DOHH2 (cell line): ENCODE results near the gene SQSTM1.

ENCODE experiments used
- H3F3A ChIP-seq: fragments of 200-600 bp; sonication (generic), shearing (Covaris generic); 2 replicates; pipeline ENCODE4 v1.6.0; 2016; ENCODE audit warnings: antibody characterized with exemption, mild to moderate bottlenecking; ENCODE audit not compliant: control insufficient read depth, insufficient read depth
- H3K27ac ChIP-seq: fragments of 200-600 bp; sonication (generic); 2 replicates; pipeline ENCODE4 v1.5.1; 2014; ENCODE audit warnings: low read depth, mild to moderate bottlenecking, low read length, moderate library complexity
- H3K27me3 ChIP-seq: fragments of 200-600 bp; sonication (generic); 2 replicates; pipeline ENCODE4 v1.6.1; 2014; ENCODE audit warnings: mild to moderate bottlenecking, low read length, mixed read lengths; ENCODE audit not compliant: control insufficient read depth
- H3K36me3 ChIP-seq: fragments of 200-600 bp; sonication (generic); 2 replicates; pipeline ENCODE4 v1.6.1; 2014; ENCODE audit warnings: mild to moderate bottlenecking, low read length, moderate library complexity, mixed read lengths; ENCODE audit not compliant: control insufficient read depth
- H3K4me1 ChIP-seq: fragments of 200-600 bp; sonication (generic); 2 replicates; pipeline ENCODE4 v1.6.1; 2014; ENCODE audit warnings: mild to moderate bottlenecking, low read length, mixed read lengths; ENCODE audit not compliant: control insufficient read depth
- H3K4me2 ChIP-seq: fragments of 200-600 bp; sonication (generic); 2 replicates; pipeline ENCODE4 v1.6.0; 2014; ENCODE audit warnings: mild to moderate bottlenecking, low read length, moderate library complexity
- H3K4me3 ChIP-seq: fragments of 200-600 bp; sonication (generic); 2 replicates; pipeline ENCODE4 v1.5.1; 2014; ENCODE audit warnings: mild to moderate bottlenecking, low read length, mixed read lengths
- H3K79me2 ChIP-seq: fragments of 200-600 bp; sonication (generic); 2 replicates; pipeline ENCODE4 v1.6.1; 2014; ENCODE audit warnings: mild to moderate bottlenecking, low read length, mixed read lengths; ENCODE audit not compliant: control insufficient read depth
- H3K9me2 ChIP-seq: fragments of 200-600 bp; sonication (generic); replicated peaks from 2 replicates; pipeline ENCODE4 v1.6.1; 2014; ENCODE audit warnings: mild to moderate bottlenecking, low read length, mixed read lengths; ENCODE audit not compliant: control insufficient read depth
- H3K9me3 ChIP-seq: fragments of 200-600 bp; sonication (generic); 2 replicates; pipeline ENCODE4 v1.6.1; 2014; ENCODE audit warnings: antibody characterized with exemption, low read length, mixed read lengths; ENCODE audit not compliant: control insufficient read depth, insufficient read depth
- H4K20me1 ChIP-seq: fragments of 200-600 bp; sonication (generic); 2 replicates; pipeline ENCODE4 v1.6.0; 2014; ENCODE audit warnings: low read depth, mild to moderate bottlenecking, antibody characterized with exemption, low read length, moderate library complexity; ENCODE audit not compliant: control insufficient read depth, insufficient read depth
- EZH2phosphoT487 ChIP-seq: fragments of 200-600 bp; sonication (generic); IDR thresholded peaks from 2 replicates; pipeline ENCODE4 v1.6.1; 2017; ENCODE audit warnings: borderline replicate concordance, mild to moderate bottlenecking, antibody characterized with exemption, low read length, moderate library complexity, mixed read lengths
- TF ChIP-seq, protein P1 (sequence below): fragments of 200-600 bp; sonication (generic); IDR thresholded peaks from one replicate; pipeline ENCODE4 v1.5.1; 2014; ENCODE audit warnings: antibody characterized with exemption, mild to moderate bottlenecking, low read depth, low read length; ENCODE audit not compliant: poor library complexity, severe bottlenecking

SQSTM1 gene

DNA sequence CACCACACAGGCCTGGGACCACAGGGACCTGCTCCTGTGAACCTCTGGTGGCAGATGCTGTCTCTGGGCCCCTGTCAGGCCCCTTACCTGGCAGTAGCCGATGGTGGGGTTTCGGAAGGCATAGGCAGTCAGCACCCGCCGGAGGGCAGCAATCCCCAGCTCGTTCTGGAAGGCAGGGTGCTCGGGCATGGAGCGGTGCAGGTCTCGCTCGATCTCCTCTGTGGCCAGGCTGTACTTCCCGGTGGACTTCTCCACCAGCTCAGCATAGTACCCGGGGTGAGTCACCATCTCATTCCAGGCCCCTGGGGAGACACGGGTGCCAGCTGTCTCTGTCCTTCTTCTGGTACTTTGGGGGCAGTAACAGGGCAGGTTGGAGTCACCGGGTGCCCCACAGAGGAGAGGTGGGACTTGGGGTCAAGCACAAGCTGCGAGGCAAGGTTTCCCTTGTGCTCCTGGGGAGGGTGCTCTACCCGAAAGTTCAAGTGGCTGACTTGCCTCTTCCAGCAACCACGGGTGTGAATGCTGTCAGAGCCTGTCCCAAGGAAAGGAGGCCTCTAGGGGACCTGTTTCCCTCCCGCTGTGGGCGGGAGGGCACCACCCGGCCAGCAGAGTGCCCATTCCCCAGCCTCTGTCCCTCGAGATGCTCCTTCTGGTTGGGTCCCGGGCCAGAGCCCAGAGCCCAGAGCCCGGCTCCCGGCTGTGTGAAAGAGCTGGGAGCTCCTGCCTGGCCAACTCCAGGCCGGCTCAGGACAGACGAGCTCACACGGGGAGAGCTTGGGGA, 57.7 kb downstream of the SQSTM1 start:
- TF ChIP-seq EZH2phosphoT487: no peak
- TF ChIP-seq, protein P1, sequence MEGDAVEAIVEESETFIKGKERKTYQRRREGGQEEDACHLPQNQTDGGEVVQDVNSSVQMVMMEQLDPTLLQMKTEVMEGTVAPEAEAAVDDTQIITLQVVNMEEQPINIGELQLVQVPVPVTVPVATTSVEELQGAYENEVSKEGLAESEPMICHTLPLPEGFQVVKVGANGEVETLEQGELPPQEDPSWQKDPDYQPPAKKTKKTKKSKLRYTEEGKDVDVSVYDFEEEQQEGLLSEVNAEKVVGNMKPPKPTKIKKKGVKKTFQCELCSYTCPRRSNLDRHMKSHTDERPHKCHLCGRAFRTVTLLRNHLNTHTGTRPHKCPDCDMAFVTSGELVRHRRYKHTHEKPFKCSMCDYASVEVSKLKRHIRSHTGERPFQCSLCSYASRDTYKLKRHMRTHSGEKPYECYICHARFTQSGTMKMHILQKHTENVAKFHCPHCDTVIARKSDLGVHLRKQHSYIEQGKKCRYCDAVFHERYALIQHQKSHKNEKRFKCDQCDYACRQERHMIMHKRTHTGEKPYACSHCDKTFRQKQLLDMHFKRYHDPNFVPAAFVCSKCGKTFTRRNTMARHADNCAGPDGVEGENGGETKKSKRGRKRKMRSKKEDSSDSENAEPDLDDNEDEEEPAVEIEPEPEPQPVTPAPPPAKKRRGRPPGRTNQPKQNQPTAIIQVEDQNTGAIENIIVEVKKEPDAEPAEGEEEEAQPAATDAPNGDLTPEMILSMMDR: no peak
- no peaks in the 10 kb centered on the region for H3K79me2 ChIP-seq
- no peaks in the 10 kb centered on the region for H3K27me3 ChIP-seq
- H3K4me2 ChIP-seq: no peak overlapping the region
- H4K20me1 ChIP-seq: no peaks in the 10 kb centered on the region
- H3K36me3 ChIP-seq: peaks cover 51% of the 10 kb centered on the region
- H3K9me3 ChIP-seq: peaks cover 10% of the 10 kb centered on the region
- no peaks in the 10 kb centered on the region for H3F3A ChIP-seq
- H3K9me2 ChIP-seq: no peaks in the 10 kb centered on the region
- H3K4me1 ChIP-seq: no peaks in the 10 kb centered on the region
- no peak overlapping the region for H3K27ac ChIP-seq
- no peak overlapping the region for H3K4me3 ChIP-seq

DNA sequence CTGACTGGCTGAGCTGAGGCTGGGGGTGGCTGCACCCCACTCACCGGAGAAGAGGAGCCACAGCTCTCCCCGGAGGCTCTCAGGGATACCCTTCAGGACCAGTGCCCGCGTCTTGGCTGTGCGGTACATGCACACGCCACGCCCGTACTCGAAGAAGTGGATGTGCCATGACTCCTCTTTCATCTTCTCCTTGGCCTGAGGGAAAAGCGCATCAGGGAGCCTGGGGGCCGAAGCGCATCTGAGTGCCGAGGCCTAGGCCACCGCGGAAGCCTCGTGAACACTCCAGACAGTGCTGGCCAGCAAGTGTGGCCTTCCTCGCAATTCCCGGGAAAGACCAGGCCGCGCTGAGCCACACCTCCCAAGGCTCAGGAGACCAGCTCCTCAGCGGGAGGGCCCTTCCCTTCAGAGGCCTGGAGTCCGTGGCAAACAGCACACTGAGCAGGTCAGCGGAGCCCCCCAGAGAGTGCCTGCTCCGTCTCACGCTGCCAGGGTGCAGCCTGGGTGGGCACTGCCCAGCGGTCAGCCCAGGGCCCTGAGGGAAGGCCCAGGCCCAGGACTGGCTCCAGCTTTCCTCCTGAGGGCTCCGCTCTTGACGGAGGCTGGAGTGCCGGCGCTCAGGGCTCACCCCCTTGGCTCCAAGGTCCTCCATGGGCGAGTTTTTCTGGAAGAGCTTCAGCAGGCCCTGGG, 58.4 kb downstream of the SQSTM1 start:
- H3F3A ChIP-seq: no peaks in the 10 kb centered on the region
- peaks cover 18% of the 10 kb centered on the region for H3K9me3 ChIP-seq
- peaks cover 52% of the 10 kb centered on the region for H3K36me3 ChIP-seq
- TF ChIP-seq, protein P1: no peak
- no peak for TF ChIP-seq EZH2phosphoT487
- H4K20me1 ChIP-seq: no peaks in the 10 kb centered on the region
- H3K9me2 ChIP-seq: no peaks in the 10 kb centered on the region
- no peaks in the 10 kb centered on the region for H3K4me1 ChIP-seq
- H3K27ac ChIP-seq: no peak overlapping the region
- H3K27me3 ChIP-seq: no peaks in the 10 kb centered on the region
- H3K79me2 ChIP-seq: no peaks in the 10 kb centered on the region
- no peak overlapping the region for H3K4me2 ChIP-seq
- H3K4me3 ChIP-seq: no peak overlapping the region

DNA sequence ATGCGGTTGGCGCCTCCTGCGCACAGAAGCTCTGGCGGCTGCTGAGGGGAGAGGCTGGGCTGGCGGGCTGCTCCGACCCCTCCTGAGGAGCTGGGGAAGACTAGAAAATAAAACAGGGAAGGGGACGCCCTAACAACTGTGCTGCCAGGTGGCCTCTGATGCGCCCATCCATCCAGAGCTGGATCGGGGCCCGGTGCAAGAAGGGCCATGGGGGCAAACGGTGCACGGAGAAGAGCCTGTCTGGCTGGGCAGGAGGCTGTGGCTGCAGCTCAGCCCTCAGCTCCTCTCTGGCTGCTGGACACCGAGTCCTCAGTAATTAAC, 58.9 kb downstream of the SQSTM1 start:
- peaks cover 19% of the 10 kb centered on the region for H3K9me3 ChIP-seq
- no peaks in the 10 kb centered on the region for H3K27me3 ChIP-seq
- no peak overlapping the region for H3K4me2 ChIP-seq
- H3K27ac ChIP-seq: no peak overlapping the region
- H3K9me2 ChIP-seq: no peaks in the 10 kb centered on the region
- H3K36me3 ChIP-seq: peaks cover 56% of the 10 kb centered on the region
- H3K4me1 ChIP-seq: no peaks in the 10 kb centered on the region
- no peak overlapping the region for H3K4me3 ChIP-seq
- H3K79me2 ChIP-seq: no peaks in the 10 kb centered on the region
- H3F3A ChIP-seq: no peaks in the 10 kb centered on the region
- no peak for TF ChIP-seq EZH2phosphoT487
- TF ChIP-seq, protein P1: no peak
- H4K20me1 ChIP-seq: no peaks in the 10 kb centered on the region
